ENCODE results near the gene LRRC4C. TPM values are rescaled to one million over a fixed set of nuclear protein-coding genes. Genes with fewer than 3 reads are reported as not detected.

LRRC4C gene
- total RNA-seq, 1 experiment from 2014 or later, result not detected

DNA sequence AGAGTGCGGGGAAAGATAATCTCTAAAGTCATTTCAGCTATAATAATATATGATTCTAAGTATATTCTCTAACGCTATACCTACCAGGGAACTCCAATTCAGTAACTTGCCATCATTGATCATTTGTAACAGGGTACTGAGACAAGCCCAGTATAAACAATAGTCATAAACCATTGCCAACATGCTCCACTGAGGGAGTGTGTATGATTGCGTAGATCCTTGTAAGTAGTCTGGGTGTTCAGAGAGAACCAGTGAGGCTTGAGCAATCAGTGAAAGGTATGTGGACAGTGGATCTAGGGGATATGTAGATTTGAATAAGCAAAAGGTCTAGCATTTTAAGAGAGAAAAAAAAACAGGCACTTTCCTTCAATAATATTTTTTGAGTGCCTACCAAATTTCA is 1326.0 kb downstream of the LRRC4C start:
- Mint-ChIP-seq H3K9me3 (ENCODE audit: low read depth, unreplicated experiment) (peaks cover 16% of the 10 kb centered on the region), H3K4me3 (ENCODE audit: low read depth, unreplicated experiment) (no peak overlapping the region), H3K36me3 (ENCODE audit: insufficient read depth, unreplicated experiment) (no peaks in the 10 kb centered on the region), H3K4me1 (ENCODE audit: low read depth, unreplicated experiment) (no peaks in the 10 kb centered on the region), H3K27ac (ENCODE audit: unreplicated experiment) (no peak overlapping the region), H3K27me3 (ENCODE audit: unreplicated experiment) (no peaks in the 10 kb centered on the region)
- intact Hi-C loops (cut with micrococcal nuclease; ENCODE audit: unreplicated experiment), result no loop called here
- TF ChIP-seq, protein P1, sequence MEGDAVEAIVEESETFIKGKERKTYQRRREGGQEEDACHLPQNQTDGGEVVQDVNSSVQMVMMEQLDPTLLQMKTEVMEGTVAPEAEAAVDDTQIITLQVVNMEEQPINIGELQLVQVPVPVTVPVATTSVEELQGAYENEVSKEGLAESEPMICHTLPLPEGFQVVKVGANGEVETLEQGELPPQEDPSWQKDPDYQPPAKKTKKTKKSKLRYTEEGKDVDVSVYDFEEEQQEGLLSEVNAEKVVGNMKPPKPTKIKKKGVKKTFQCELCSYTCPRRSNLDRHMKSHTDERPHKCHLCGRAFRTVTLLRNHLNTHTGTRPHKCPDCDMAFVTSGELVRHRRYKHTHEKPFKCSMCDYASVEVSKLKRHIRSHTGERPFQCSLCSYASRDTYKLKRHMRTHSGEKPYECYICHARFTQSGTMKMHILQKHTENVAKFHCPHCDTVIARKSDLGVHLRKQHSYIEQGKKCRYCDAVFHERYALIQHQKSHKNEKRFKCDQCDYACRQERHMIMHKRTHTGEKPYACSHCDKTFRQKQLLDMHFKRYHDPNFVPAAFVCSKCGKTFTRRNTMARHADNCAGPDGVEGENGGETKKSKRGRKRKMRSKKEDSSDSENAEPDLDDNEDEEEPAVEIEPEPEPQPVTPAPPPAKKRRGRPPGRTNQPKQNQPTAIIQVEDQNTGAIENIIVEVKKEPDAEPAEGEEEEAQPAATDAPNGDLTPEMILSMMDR (IDR thresholded peaks at IDR 0.05; ENCODE audit: unreplicated experiment), result no peak
- CTCF ChIA-PET, result no interaction called here
- no peak for DNase-seq
- BruUV-seq (replicated peaks), result no TSS peak

DNA sequence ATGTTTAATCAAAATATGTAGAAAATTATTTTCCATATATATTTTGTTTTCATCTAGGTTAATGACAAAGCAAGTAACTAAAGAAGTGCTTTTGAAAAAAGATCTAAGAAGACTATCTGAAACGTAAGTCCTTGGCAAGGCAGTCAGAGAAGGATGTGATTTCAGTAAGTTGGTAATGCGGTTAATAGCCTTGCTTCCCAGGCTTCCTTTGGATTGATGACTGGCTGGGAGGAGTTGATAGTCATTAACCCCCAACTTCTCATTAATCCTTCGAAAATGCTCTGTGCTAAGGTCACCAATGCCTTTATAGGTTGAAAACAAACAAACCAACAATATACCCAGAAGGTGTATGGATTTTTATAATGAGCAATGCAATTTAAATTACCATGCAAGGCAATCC is 1326.5 kb downstream of the LRRC4C start:
- TF ChIP-seq, protein P1 (IDR thresholded peaks at IDR 0.05; ENCODE audit: unreplicated experiment), result no peak
- no peak for DNase-seq
- Mint-ChIP-seq H3K4me3 (ENCODE audit: low read depth, unreplicated experiment) (no peak overlapping the region), H3K27ac (ENCODE audit: unreplicated experiment) (no peak overlapping the region), H3K27me3 (ENCODE audit: unreplicated experiment) (no peaks in the 10 kb centered on the region), H3K9me3 (ENCODE audit: low read depth, unreplicated experiment) (peaks cover 16% of the 10 kb centered on the region), H3K4me1 (ENCODE audit: low read depth, unreplicated experiment) (no peaks in the 10 kb centered on the region), H3K36me3 (ENCODE audit: insufficient read depth, unreplicated experiment) (no peaks in the 10 kb centered on the region)
- CTCF ChIA-PET, result no interaction called here
- BruUV-seq (replicated peaks), result no TSS peak
- intact Hi-C loops (cut with micrococcal nuclease; ENCODE audit: unreplicated experiment), result no loop called here

DNA sequence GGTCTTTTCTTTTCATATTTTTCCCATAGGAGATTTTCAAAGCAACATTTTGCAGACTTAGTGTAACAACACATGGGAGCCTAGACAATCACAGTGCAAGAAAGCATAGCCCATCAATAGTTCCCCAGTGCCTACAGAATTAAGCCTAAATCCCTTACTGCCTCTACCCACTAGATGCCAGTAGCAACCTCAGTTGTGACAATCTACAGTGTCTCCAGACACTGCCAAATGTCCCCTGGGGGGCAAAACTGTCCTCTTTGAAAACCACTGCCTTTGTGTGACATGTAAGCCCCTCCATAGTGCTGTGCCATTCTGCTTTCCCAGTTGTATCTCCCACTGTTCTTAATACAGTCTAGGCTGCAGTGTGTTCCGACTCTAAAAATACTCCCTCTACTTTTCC is 1329.0 kb downstream of the LRRC4C start:
- CTCF ChIA-PET, result no interaction called here
- Mint-ChIP-seq H3K4me3 (ENCODE audit: low read depth, unreplicated experiment) (no peak overlapping the region), H3K27me3 (ENCODE audit: unreplicated experiment) (no peaks in the 10 kb centered on the region), H3K4me1 (ENCODE audit: low read depth, unreplicated experiment) (no peaks in the 10 kb centered on the region), H3K36me3 (ENCODE audit: insufficient read depth, unreplicated experiment) (no peaks in the 10 kb centered on the region), H3K9me3 (ENCODE audit: low read depth, unreplicated experiment) (peaks cover 10% of the 10 kb centered on the region), H3K27ac (ENCODE audit: unreplicated experiment) (no peak overlapping the region)
- intact Hi-C loops (cut with micrococcal nuclease; ENCODE audit: unreplicated experiment), result no loop called here
- TF ChIP-seq, protein P1 (IDR thresholded peaks at IDR 0.05; ENCODE audit: unreplicated experiment), result no peak
- DNase-seq, result no peak
- no TSS peak for BruUV-seq (replicated peaks)

DNA sequence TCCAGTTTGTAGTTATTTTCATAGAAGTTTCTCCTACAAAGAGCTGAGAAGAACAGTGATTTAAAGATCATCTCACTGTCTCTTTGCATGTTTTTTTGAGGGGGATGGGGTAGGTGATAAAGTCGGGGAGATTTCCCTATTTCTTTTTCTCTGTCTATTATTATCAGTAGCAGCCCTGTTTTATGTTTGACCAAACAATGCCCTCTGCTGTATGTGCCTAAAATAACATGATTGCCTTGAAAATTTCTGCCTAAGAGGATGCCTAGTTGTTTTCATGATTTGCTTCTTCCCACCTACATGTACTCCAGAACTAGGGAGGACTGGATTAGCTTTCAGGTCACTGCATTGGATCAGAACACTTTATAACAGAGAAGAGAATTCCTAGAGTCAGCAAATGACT is 1330.2 kb downstream of the LRRC4C start:
- Mint-ChIP-seq H3K4me3 (ENCODE audit: low read depth, unreplicated experiment) (no peak overlapping the region), H3K36me3 (ENCODE audit: insufficient read depth, unreplicated experiment) (no peaks in the 10 kb centered on the region), H3K4me1 (ENCODE audit: low read depth, unreplicated experiment) (no peaks in the 10 kb centered on the region), H3K9me3 (ENCODE audit: low read depth, unreplicated experiment) (peaks cover 13% of the 10 kb centered on the region), H3K27ac (ENCODE audit: unreplicated experiment) (no peak overlapping the region), H3K27me3 (ENCODE audit: unreplicated experiment) (no peaks in the 10 kb centered on the region)
- intact Hi-C loops (cut with micrococcal nuclease; ENCODE audit: unreplicated experiment), result no loop called here
- DNase-seq, result no peak
- no TSS peak for BruUV-seq (replicated peaks)
- TF ChIP-seq, protein P1 (IDR thresholded peaks at IDR 0.05; ENCODE audit: unreplicated experiment), result no peak
- CTCF ChIA-PET, result no interaction called here

DNA sequence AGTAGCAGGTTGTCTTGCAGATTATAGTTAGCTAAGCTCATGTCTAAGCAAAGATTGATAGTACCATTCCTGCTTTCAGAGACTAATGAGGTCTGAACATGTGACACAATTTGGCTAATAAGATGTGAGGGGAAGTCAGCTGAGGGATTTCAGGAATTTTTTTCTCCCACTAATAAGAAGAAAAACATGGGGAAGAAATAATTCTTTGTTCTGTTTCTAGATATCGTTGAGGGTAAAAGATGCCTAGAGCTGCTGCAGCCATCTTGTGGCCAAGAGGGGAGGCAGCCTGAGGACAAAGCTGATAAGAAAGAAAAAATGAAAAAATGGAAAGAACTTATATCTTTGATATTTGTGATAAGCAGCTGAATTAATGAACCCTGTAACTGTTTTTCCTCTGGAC is 1334.4 kb downstream of the LRRC4C start:
- Mint-ChIP-seq H3K9me3 (ENCODE audit: low read depth, unreplicated experiment) (peaks cover 12% of the 10 kb centered on the region), H3K4me3 (ENCODE audit: low read depth, unreplicated experiment) (no peak overlapping the region), H3K27ac (ENCODE audit: unreplicated experiment) (no peak overlapping the region), H3K4me1 (ENCODE audit: low read depth, unreplicated experiment) (no peaks in the 10 kb centered on the region), H3K27me3 (ENCODE audit: unreplicated experiment) (no peaks in the 10 kb centered on the region), H3K36me3 (ENCODE audit: insufficient read depth, unreplicated experiment) (no peaks in the 10 kb centered on the region)
- CTCF ChIA-PET, result no interaction called here
- no TSS peak for BruUV-seq (replicated peaks)
- intact Hi-C loops (cut with micrococcal nuclease; ENCODE audit: unreplicated experiment), result no loop called here
- DNase-seq, result no peak
- TF ChIP-seq, protein P1 (IDR thresholded peaks at IDR 0.05; ENCODE audit: unreplicated experiment), result no peak
